Nephron progenitor cell (in vitro differentiated cells): ENCODE results near the gene COL9A1.

ENCODE experiments used
- DNase-seq: peaks from one replicate; pipeline ENCODE4 v3.0.0; 2021
- H3K27ac Mint-ChIP-seq: 2 replicates; pipeline ENCODE4 v1.8.0; 2021; ENCODE audit warnings: mild to moderate bottlenecking, moderate library complexity, mixed read lengths
- H3K27me3 Mint-ChIP-seq: 2 replicates; pipeline ENCODE4 v1.8.0; 2021; ENCODE audit warnings: mild to moderate bottlenecking, low read depth, mixed read lengths; ENCODE audit not compliant: poor library complexity
- H3K36me3 Mint-ChIP-seq: 2 replicates; pipeline ENCODE4 v1.8.0; 2021; ENCODE audit warnings: low read depth, mixed read lengths
- H3K4me1 Mint-ChIP-seq: 2 replicates; pipeline ENCODE4 v1.8.0; 2021; ENCODE audit warnings: mixed read lengths
- H3K4me3 Mint-ChIP-seq: 2 replicates; pipeline ENCODE4 v1.8.0; 2021; ENCODE audit warnings: mild to moderate bottlenecking, moderate library complexity, mixed read lengths
- H3K9me3 Mint-ChIP-seq: 2 replicates; pipeline ENCODE4 v1.8.0; 2021; ENCODE audit warnings: mild to moderate bottlenecking, moderate library complexity, mixed read lengths
- TF ChIP-seq, protein P1 (sequence below): fragments of 200-600 bp; sonication (generic); IDR thresholded peaks from 2 replicates; pipeline ENCODE4 v1.5.0; 2021; ENCODE audit warnings: antibody characterized with exemption

The COL9A1 gene

DNA sequence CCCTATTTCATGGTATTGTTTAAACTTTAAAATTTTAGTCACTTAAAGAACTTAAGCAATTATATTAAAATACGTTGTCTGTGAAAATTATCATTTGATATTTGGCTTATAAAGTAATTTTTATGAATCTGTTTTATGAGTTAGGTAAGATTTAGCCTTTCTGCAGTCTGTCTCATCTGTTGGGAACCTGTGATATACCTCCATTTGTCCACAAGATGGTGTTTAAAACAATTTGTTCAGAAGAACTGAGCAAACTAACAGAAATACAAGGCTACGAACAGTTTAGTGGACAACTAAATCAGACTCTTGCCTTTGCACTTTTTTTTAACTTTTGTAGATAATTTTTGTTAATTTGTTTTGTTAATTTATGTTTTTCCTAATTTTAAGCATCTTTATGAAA lies 92.4 kb downstream of the COL9A1 start:
- Mint-ChIP-seq H3K9me3 (no peaks in the 10 kb centered on the region), H3K36me3 (no peaks in the 10 kb centered on the region), H3K4me1 (no peaks in the 10 kb centered on the region), H3K4me3 (no peak overlapping the region), H3K27ac (no peak overlapping the region), H3K27me3 (no peaks in the 10 kb centered on the region)
- TF ChIP-seq, protein P1, sequence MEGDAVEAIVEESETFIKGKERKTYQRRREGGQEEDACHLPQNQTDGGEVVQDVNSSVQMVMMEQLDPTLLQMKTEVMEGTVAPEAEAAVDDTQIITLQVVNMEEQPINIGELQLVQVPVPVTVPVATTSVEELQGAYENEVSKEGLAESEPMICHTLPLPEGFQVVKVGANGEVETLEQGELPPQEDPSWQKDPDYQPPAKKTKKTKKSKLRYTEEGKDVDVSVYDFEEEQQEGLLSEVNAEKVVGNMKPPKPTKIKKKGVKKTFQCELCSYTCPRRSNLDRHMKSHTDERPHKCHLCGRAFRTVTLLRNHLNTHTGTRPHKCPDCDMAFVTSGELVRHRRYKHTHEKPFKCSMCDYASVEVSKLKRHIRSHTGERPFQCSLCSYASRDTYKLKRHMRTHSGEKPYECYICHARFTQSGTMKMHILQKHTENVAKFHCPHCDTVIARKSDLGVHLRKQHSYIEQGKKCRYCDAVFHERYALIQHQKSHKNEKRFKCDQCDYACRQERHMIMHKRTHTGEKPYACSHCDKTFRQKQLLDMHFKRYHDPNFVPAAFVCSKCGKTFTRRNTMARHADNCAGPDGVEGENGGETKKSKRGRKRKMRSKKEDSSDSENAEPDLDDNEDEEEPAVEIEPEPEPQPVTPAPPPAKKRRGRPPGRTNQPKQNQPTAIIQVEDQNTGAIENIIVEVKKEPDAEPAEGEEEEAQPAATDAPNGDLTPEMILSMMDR, result peak; percentile 50
- no peak for DNase-seq

DNA sequence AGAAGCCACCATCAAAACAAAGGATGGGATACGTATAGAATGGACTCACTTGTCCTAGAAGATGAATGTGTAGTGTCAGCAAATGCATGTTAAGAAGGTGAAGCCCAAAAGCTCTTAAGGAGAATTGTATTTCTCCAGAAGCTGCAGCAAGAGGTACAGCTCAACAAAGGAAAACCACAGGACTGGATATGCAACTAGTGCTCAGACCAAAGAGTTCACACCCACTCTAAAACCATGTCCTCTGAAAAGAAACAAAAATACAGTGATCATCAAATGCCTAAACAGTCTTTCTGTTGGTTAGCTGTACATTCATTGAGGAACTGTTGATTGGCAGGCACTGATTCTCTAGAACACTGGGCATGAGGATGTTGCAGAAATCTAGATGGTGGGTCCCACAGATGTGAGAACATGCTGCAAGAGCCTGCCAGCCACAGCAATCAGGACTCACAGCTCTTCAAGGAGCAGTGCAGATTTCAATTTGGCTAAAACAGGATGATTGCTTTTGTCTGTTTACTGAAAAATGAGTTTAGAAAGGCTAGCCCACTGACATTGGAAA lies 94.6 kb downstream of the COL9A1 start:
- Mint-ChIP-seq H3K27me3 (no peaks in the 10 kb centered on the region), H3K9me3 (no peaks in the 10 kb centered on the region), H3K4me3 (no peak overlapping the region), H3K4me1 (no peaks in the 10 kb centered on the region), H3K36me3 (no peaks in the 10 kb centered on the region), H3K27ac (no peak overlapping the region)
- TF ChIP-seq, protein P1, result no peak
- no peak for DNase-seq

DNA sequence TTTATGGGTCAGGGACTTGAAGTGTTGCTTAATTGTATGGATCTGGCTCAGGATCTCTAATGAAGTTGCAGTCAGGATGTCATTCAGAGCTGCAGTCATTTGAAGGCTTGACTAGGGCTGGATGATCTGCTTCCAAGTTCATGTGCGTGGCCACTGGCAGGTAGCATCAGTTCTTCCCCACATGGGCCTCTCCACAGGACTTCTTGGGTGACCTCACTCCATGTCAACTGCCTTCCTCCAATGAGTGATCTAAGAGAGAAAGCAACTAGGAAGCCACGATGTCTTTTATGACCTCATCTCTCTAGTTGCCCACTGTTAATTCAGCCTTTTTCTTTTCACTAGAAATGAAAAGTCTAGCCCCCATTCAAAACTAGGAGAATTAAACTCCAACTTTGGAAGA lies 104.1 kb downstream of the COL9A1 start:
- H3K9me3 Mint-ChIP-seq, result no peaks in the 10 kb centered on the region
- DNase-seq, result no peak

DNA sequence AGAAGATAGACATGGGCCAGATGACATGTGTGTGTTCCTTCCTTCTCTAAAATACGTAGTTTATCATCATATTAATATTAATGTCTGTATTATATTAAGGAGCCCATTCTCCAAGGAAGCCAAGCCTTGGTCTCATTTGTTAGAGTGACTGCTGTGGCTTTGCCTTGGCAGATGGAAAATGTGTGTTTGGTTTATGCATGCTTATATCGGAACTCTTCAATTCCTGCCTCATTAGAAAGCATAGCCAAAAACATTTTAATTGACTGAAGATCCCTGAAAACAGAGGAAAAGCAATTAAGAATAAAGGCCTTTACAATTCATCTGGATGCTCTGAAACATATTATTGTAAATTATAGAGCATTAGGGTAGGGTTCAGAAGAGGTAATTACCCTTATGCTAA lies 106.4 kb downstream of the COL9A1 start:
- DNase-seq, result no peak
- Mint-ChIP-seq H3K9me3 (no peaks in the 10 kb centered on the region), H3K4me1 (no peaks in the 10 kb centered on the region), H3K27ac (no peak overlapping the region), H3K27me3 (peaks cover 8% of the 10 kb centered on the region), H3K36me3 (no peaks in the 10 kb centered on the region), H3K4me3 (no peak overlapping the region)
- TF ChIP-seq, protein P1, result no peak

More for the DNA sequence above, 104.1 kb downstream of the COL9A1 start:
- H3K4me3 Mint-ChIP-seq, result no peak overlapping the region
- H3K27me3 Mint-ChIP-seq, result peaks cover 8% of the 10 kb centered on the region
- H3K36me3 Mint-ChIP-seq, result no peaks in the 10 kb centered on the region
- H3K27ac Mint-ChIP-seq, result no peak overlapping the region
- H3K4me1 Mint-ChIP-seq, result no peaks in the 10 kb centered on the region
- TF ChIP-seq, protein P1, result no peak

DNA sequence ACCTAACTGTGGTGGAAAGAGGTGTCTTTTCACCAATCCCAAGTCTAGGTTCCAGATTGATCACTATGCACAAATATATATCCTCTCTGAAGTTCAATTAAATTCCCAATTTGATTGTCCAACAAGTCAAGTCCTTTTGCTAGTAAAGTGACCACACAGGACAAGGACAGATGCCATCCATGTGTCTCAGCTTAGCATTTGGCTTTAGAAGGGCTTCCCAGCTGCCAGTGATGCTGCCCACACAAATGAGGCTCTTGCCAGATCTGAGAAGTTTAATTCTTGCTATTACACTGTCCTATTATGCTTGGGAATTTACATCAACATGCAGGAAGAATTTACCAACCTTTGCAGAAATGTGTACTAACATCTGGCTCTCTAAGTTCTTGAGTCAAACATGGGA lies 108.5 kb downstream of the COL9A1 start:
- no peaks in the 10 kb centered on the region for H3K36me3 Mint-ChIP-seq
- H3K27me3 Mint-ChIP-seq, result peaks cover 8% of the 10 kb centered on the region
- H3K4me3 Mint-ChIP-seq, result no peak overlapping the region
- TF ChIP-seq, protein P1, result no peak
- DNase-seq, result no peak
- H3K9me3 Mint-ChIP-seq, result no peaks in the 10 kb centered on the region
- no peak overlapping the region for H3K27ac Mint-ChIP-seq
- no peaks in the 10 kb centered on the region for H3K4me1 Mint-ChIP-seq

DNA sequence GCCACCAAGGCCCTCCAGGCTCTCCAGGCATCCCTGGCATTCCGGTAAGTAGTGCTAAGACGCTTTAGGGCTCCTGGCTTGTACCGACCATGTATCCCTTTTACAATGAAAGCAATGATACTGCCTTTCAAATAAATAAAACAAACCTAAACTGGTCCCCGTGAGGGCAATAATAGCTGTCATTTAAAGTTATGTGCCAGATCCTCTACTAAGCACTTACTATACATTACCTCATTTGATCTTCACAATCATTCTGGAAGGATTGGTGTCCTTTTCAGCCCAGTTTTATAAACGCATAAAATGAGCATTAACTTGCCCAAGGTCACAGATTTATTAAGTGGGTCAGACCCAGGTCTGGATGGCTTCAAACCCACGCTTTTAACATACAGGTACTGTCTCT lies 114.7 kb downstream of the COL9A1 start:
- H3K4me1 Mint-ChIP-seq, result no peaks in the 10 kb centered on the region
- DNase-seq, result no peak
- no peak overlapping the region for H3K4me3 Mint-ChIP-seq
- TF ChIP-seq, protein P1, result no peak
- no peak overlapping the region for H3K27ac Mint-ChIP-seq
- H3K27me3 Mint-ChIP-seq, result peaks cover 3% of the 10 kb centered on the region
- H3K9me3 Mint-ChIP-seq, result no peaks in the 10 kb centered on the region
- no peaks in the 10 kb centered on the region for H3K36me3 Mint-ChIP-seq
